ENCODE data around the gene NSMCE4A.
"Not testable (repeated sequence)": the region's sequence is repeated elsewhere in the genome, so short reads cannot be mapped to it uniquely, and the experiment has no call there.

NSMCE4A gene

GRCh38 chr10:121936295-121936694, 38.7 kb downstream of the NSMCE4A start:
- no peak for DNase-seq
- H3K4me1 Mint-ChIP-seq, result peaks cover 0 to 6% of the 10 kb centered on the region in 2 donors
- H3K4me3 Mint-ChIP-seq, result no peak overlapping the region
- no peaks in the 10 kb centered on the region for H3K9me3 Mint-ChIP-seq
- no peaks in the 10 kb centered on the region for H3K27me3 Mint-ChIP-seq
- H3K36me3 Mint-ChIP-seq, result peaks cover 3 to 7% of the 10 kb centered on the region in 2 donors
- no peak overlapping the region for H3K27ac Mint-ChIP-seq
- no peak for ATAC-seq (replicated peaks)

- Mint-ChIP-seq H3K36me3 (peaks cover 3 to 7% of the 10 kb centered on the region in 2 donors), H3K4me1 (peaks cover 0 to 6% of the 10 kb centered on the region in 2 donors), H3K9me3 (no peaks in the 10 kb centered on the region), H3K4me3 (no peak overlapping the region), H3K27ac (no peak overlapping the region), H3K27me3 (no peaks in the 10 kb centered on the region)
- DNase-seq, result no peak
- ATAC-seq (replicated peaks), result peak in 1 of 2 donors; percentile 36
Observed at GRCh38 chr10:121935702-121936101, 39.3 kb downstream of the NSMCE4A start.

GRCh38 chr10:121930268-121931085, 44.5 kb downstream of the NSMCE4A start:
- not testable (repeated sequence) for ATAC-seq (replicated peaks); H3K27me3 Mint-ChIP-seq; H3K9me3 Mint-ChIP-seq; H3K4me3 Mint-ChIP-seq; H3K27ac Mint-ChIP-seq; DNase-seq; H3K36me3 Mint-ChIP-seq
- peaks cover 7 to 24% of the 10 kb centered on the region in 2 donors for H3K4me1 Mint-ChIP-seq

GRCh38 chr10:121929585-121930267, 45.3 kb downstream of the NSMCE4A start:
- ATAC-seq (replicated peaks); H3K27ac Mint-ChIP-seq; H3K36me3 Mint-ChIP-seq; H3K9me3 Mint-ChIP-seq; H3K27me3 Mint-ChIP-seq; H3K4me3 Mint-ChIP-seq; DNase-seq: not testable (repeated sequence)
- H3K4me1 Mint-ChIP-seq, result peaks cover 7 to 29% of the 10 kb centered on the region in 2 donors

GRCh38 chr10:121928528-121928884, 46.5 kb downstream of the NSMCE4A start:
- H3K36me3 Mint-ChIP-seq, result peaks cover 3 to 4% of the 10 kb centered on the region in 2 donors
- DNase-seq, result no peak
- peak overlapping the region; percentile 89 to 97 for H3K4me3 Mint-ChIP-seq

GRCh38 chr10:121927841-121928527, 47.0 kb downstream of the NSMCE4A start, which contains the start of gene ATE1:
ATE1 (minus strand) TSS chr10:121928031; CDS start chr10:121927949, 82 bp downstream.
- peaks cover 3 to 5% of the 10 kb centered on the region in 2 donors for H3K36me3 Mint-ChIP-seq
- no peaks in the 10 kb centered on the region for H3K9me3 Mint-ChIP-seq
- peaks cover 7 to 29% of the 10 kb centered on the region in 2 donors for H3K4me1 Mint-ChIP-seq
- H3K4me3 Mint-ChIP-seq, result peak within 1 kb of the TSS; percentile 89 to 97
- peak; percentile 80 for DNase-seq
- H3K27me3 Mint-ChIP-seq, result no peaks in the 10 kb centered on the region
- ATAC-seq (replicated peaks), result peak; percentile 95 to 96
- H3K27ac Mint-ChIP-seq, result peak within 1 kb of the TSS; percentile 98

More at GRCh38 chr10:121928528-121928884, 46.5 kb downstream of the NSMCE4A start:
- no peak for ATAC-seq (replicated peaks)
- no peaks in the 10 kb centered on the region for H3K27me3 Mint-ChIP-seq
- H3K4me1 Mint-ChIP-seq, result peaks cover 7 to 29% of the 10 kb centered on the region in 2 donors
- no peaks in the 10 kb centered on the region for H3K9me3 Mint-ChIP-seq
- peak overlapping the region; percentile 98 for H3K27ac Mint-ChIP-seq

- no peaks in the 10 kb centered on the region for H3K9me3 Mint-ChIP-seq
- H3K27me3 Mint-ChIP-seq, result no peaks in the 10 kb centered on the region
- peak overlapping the region; percentile 80 for H3K27ac Mint-ChIP-seq
- H3K36me3 Mint-ChIP-seq, result peaks cover 8% of the 10 kb centered on the region in 2 donors
- peaks cover 12 to 29% of the 10 kb centered on the region in 2 donors for H3K4me1 Mint-ChIP-seq
- peak; percentile 50 to 58 for ATAC-seq (replicated peaks)
- H3K4me3 Mint-ChIP-seq, result peak overlapping the region; percentile 89 to 97
- peak; percentile 43 for DNase-seq
Observed at GRCh38 chr10:121927318-121927840, 47.6 kb downstream of the NSMCE4A start.

- Mint-ChIP-seq H3K4me1 (peaks cover 12 to 29% of the 10 kb centered on the region in 2 donors), H3K27me3 (no peaks in the 10 kb centered on the region), H3K27ac (peak overlapping the region; percentile 80), H3K9me3 (no peaks in the 10 kb centered on the region), H3K36me3 (peaks cover 8% of the 10 kb centered on the region in 2 donors), H3K4me3 (peak overlapping the region; percentile 89 to 97)
- DNase-seq (no peak), ATAC-seq (replicated peaks) (no peak)
Observed at GRCh38 chr10:121926671-121927317, 48.2 kb downstream of the NSMCE4A start.

GRCh38 chr10:121926157-121926556, 48.9 kb downstream of the NSMCE4A start:
- Mint-ChIP-seq H3K27ac (no peak overlapping the region), H3K27me3 (no peaks in the 10 kb centered on the region), H3K4me1 (peaks cover 12 to 29% of the 10 kb centered on the region in 2 donors), H3K4me3 (no peak overlapping the region), H3K9me3 (no peaks in the 10 kb centered on the region), H3K36me3 (peaks cover 6 to 12% of the 10 kb centered on the region in 2 donors)
- ATAC-seq (replicated peaks) (no peak), DNase-seq (no peak)

- H3K4me1 Mint-ChIP-seq, result peaks cover 5 to 8% of the 10 kb centered on the region in 2 donors
- ATAC-seq (replicated peaks), result no peak
- peak overlapping the region; percentile 14 for H3K27ac Mint-ChIP-seq
Observed at GRCh38 chr10:121921238-121921931, 53.6 kb downstream of the NSMCE4A start.

GRCh38 chr10:121919666-121920065, 55.4 kb downstream of the NSMCE4A start:
- peaks cover 4 to 10% of the 10 kb centered on the region in 2 donors for H3K4me1 Mint-ChIP-seq
- H3K4me3 Mint-ChIP-seq, result no peak overlapping the region
- H3K9me3 Mint-ChIP-seq, result no peaks in the 10 kb centered on the region
- no peak overlapping the region for H3K27ac Mint-ChIP-seq
- DNase-seq (no peak), ATAC-seq (replicated peaks) (no peak)
- no peaks in the 10 kb centered on the region for H3K27me3 Mint-ChIP-seq
- peaks cover 22 to 35% of the 10 kb centered on the region in 2 donors for H3K36me3 Mint-ChIP-seq

More at GRCh38 chr10:121921238-121921931, 53.6 kb downstream of the NSMCE4A start:
- Mint-ChIP-seq H3K36me3 (peaks cover 16 to 28% of the 10 kb centered on the region in 2 donors), H3K9me3 (no peaks in the 10 kb centered on the region), H3K27me3 (no peaks in the 10 kb centered on the region), H3K4me3 (no peak overlapping the region)
- DNase-seq, result no peak

GRCh38 chr10:121918800-121919199, 56.2 kb downstream of the NSMCE4A start:
- Mint-ChIP-seq H3K36me3 (peaks cover 24 to 37% of the 10 kb centered on the region in 2 donors), H3K4me1 (peaks cover 7 to 13% of the 10 kb centered on the region in 2 donors)
- DNase-seq; ATAC-seq (replicated peaks); H3K9me3 Mint-ChIP-seq; H3K27me3 Mint-ChIP-seq; H3K4me3 Mint-ChIP-seq; H3K27ac Mint-ChIP-seq: not testable (repeated sequence)

- no peak for ATAC-seq (replicated peaks)
- H3K4me3 Mint-ChIP-seq, result no peak overlapping the region
- peaks cover 11 to 12% of the 10 kb centered on the region in 2 donors for H3K4me1 Mint-ChIP-seq
- no peaks in the 10 kb centered on the region for H3K9me3 Mint-ChIP-seq
- peaks cover 23 to 38% of the 10 kb centered on the region in 2 donors for H3K36me3 Mint-ChIP-seq
- H3K27ac Mint-ChIP-seq, result peak overlapping the region; percentile 26
- H3K27me3 Mint-ChIP-seq, result no peaks in the 10 kb centered on the region
- no peak for DNase-seq
Observed at GRCh38 chr10:121914661-121915060, 60.4 kb downstream of the NSMCE4A start.
